Sciatic nerve (tissue), 2 donors: ENCODE measurements around the gene DAP. TPM values are rescaled to one million over a fixed set of nuclear protein-coding genes. Genes with fewer than 3 reads are reported as not detected.

Experiments
- ATAC-seq: fragments of 200-7000 bp; cut with Tn5 transposase; one replicate; pipeline ENCODE4 v1.9.1; 2020; ENCODE audit warnings: mild to moderate bottlenecking, moderate library complexity
- DNase-seq: peaks from one replicate; pipeline ENCODE4 v3.0.0-alpha.2; 2020; ENCODE audit warnings: low spot score
- intact Hi-C: fragments of 100-400 bp; cut with DNase I; formaldehyde crosslinking; loops from one replicate; pipeline ENCODE4 v1.14.2; 2022
- total RNA-seq: library from RNA; stranded (reverse); fragmentation: NEBNext Ultra II Directional; extraction: Animal tissue kit (Norgen Biotek cat#: 25700); gene quantifications from one replicate; pipeline ENCODE4 v1.2.1, GENCODE V29; 2021
- donor health status: DM: no; HTN: no; CAD: no.
- donor health status: DM: no; HTN: no; CAD: no.

Gene DAP
- total RNA-seq, 1 donor from 2014 or later = 65.4 TPM

- intact Hi-C loops = no loop called here
- ATAC-seq = no peak
- DNase-seq = no peak
Measured at GRCh38 chr5:10762776-10763500, 1.9 kb upstream of the DAP start.

DNA sequence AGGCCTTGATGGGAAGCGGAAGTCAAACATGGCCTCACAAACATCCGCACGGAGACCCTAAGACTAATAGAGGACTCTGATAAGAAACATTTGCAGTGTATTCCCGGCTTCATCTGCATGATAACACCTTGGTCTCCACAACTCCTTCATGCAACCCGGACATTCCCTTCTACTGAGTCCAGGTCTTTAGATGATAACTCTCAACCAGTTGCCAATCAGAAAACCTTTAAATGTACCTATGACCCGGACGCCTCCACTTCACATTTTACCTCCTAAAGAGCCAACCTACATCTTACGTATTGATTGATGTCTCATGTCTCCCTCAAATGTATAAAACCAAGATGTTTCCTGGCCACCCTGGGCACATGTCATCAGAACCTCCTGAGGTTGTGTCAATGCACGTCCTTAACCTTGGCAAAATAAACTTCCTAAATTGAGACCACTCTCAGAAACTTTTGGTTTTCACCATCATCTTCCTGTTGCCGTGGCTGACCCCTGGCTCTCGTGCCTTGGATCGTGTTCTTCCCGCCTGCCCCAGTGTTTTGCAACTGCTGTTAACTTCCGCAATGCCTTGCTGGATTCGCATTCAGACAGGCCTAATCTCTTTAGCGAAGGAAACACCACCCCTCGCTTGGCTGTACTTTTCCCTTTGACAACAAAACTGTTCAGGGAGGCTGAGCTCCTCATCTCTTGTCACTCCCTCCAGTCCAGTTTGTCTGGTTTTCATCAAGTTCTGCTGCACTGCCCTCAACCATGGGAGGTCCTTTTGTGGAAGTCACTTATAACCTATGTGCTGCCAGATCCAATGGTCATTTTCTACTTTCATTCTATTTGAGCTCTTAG, 1.1 kb upstream of the DAP start:
- ATAC-seq (no peak), DNase-seq (no peak)
- intact Hi-C loops = no loop called here

DNA sequence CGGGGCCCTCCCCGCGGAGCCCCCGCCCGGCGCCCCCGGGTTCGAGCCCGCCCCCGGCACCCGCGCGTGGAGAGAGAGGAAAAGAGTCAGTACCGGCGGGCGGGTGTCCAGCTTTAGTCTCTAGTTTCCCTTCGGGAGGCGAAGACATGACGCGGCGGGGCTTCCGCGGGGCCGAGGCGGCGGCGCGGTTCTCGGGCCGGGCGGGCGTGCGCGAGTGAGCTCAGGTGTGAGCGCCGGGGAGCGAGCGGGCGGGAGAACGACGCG, 181 bp downstream of the DAP start:
- ATAC-seq = no peak
- intact Hi-C loops = no loop called here
- DNase-seq = no peak

GRCh38 chr5:10760096-10760920, 726 bp downstream of the DAP start:
- intact Hi-C loops = no loop called here
- peak; percentile 68 for DNase-seq
- peak; percentile 35 for ATAC-seq

DNA sequence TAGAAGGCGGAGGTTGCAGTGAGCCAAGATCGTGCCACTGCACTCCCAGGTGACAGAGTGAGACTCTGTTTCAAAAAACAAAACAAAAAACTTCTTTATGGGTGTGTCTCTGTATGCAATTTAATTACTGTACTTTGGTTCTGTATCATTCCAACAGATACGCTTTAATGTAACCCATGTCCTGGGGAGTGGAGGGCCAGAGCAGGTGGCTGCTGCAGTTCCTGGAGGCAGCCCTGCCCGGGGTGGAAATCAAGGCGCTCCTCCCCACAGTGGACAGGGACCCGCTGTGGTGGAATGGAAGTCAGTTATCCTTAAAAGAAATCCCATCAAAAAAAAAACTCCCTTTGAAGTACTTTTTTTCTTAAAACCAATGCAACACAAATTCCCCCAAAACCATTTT, 1.9 kb downstream of the DAP start:
- DNase-seq = no peak
- no peak for ATAC-seq
- intact Hi-C loops = no loop called here

DNA sequence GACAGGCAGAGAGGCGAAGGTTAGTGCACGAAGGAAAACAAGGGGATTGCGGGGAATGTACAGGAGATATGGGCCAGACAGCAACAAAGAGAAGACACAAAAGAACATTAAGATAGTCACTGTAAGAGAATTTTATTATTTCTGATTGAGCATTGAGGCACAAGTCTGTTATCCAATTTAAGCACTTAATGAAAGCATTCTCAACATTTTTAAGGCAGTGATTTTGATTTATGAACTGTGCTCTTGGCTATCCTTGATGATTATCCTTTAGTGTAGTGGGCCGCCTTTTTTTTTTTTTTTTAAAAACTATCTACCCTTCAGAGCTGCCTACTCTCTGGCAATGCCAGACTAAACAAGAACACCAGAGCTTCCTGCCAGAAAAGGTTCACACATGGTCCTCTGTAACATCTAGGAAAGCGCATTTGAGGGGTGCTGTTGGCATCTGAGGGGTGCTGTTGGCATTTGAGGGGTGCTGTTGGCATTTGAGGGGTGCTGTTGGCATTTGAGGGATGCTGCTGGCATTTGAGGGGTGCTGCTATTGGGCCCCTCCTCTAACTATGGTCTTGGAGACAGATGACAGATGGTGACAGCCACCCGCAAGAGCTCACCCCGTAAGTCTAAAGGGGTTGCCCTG, 3.0 kb downstream of the DAP start:
- intact Hi-C loops = no loop called here

DNA sequence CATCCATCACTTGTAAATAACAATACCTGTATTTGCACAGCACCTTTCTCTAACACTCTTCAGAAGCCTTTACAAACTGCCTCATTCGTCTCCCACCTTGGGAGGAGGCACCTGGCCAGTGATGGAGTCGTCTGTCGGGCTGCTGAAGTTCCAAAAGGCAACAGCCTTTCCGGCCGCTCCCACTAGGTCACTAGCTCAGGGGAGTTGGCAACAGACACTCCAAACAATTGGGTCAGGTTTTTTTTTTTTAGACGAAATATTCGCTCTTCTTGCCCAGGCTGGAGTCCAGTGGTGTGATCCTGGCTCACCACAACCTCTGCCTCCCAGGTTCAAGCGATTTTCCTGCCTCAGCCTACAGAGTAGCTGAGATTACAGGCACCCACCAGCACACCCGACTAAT, 4.0 kb downstream of the DAP start:
- no peak for DNase-seq
- no peak for ATAC-seq
- intact Hi-C loops = no loop called here

More for the DNA sequence above, 3.0 kb downstream of the DAP start:
- ATAC-seq = no peak
- no peak for DNase-seq

DNA sequence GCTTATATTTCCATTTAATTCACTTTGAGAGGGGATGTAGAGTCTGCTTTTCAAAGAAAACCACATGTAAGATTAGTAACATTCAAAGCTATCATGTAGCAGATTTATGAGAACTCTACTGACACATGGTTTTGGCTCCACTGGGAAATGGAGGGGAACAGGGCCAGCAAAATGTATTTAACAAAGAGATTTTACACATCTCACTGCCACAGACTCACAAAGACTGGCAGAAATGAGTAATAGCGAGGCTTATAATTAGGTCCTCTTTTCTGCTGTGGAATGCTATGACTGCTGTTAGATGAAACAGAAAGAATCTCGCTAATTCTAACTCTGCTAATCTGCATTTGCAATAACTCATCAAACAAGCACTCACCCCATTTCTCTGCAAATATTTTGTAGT, 4.5 kb downstream of the DAP start:
- DNase-seq = no peak
- intact Hi-C loops = no loop called here
- no peak for ATAC-seq

GRCh38 chr5:10753178-10753577, 7.9 kb downstream of the DAP start:
- ATAC-seq (no peak), DNase-seq (no peak)
- intact Hi-C loops = no loop called here

DNA sequence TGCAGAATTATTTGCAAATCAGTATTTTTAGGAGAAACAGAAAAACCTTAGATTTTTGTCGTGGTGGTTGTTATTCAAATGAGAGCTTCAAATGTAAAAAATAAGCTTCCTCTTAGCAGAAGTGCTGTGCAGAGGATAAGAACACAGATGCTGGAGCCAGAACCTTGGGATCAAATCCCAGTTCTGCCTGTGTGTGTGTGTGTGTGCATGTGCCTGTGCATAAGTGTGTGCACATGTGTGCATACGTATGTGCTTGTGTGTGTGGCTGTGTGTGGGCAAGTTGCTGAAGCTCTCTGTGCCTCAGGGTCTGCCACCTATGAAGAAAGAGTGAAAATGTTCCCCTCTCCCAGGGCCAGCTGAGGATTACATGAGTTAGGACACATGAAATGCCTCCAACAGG, 8.6 kb downstream of the DAP start:
- intact Hi-C loops = no loop called here
- no peak for DNase-seq
- no peak for ATAC-seq

DNA sequence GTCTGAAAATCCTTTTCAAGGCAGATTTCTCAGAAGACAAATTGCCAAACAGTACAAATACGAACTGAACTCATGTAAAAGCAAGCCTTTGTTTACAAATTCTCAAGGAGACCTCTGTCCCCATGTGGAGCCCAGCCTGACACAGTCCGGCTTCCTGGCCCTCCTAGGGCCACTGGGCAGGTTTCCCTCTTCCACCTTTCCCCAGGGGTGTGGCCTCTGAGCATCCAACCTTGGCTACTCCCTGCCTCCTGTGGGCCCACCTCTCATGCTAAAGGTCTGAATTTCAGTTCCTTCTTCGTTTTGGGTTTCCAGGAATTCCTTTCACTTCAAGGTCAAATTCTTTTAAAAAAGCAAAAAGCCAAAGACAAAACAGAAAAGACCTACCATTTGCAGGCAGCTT, 10.1 kb downstream of the DAP start:
- intact Hi-C loops = no loop called here
- ATAC-seq (no peak), DNase-seq (no peak)

DNA sequence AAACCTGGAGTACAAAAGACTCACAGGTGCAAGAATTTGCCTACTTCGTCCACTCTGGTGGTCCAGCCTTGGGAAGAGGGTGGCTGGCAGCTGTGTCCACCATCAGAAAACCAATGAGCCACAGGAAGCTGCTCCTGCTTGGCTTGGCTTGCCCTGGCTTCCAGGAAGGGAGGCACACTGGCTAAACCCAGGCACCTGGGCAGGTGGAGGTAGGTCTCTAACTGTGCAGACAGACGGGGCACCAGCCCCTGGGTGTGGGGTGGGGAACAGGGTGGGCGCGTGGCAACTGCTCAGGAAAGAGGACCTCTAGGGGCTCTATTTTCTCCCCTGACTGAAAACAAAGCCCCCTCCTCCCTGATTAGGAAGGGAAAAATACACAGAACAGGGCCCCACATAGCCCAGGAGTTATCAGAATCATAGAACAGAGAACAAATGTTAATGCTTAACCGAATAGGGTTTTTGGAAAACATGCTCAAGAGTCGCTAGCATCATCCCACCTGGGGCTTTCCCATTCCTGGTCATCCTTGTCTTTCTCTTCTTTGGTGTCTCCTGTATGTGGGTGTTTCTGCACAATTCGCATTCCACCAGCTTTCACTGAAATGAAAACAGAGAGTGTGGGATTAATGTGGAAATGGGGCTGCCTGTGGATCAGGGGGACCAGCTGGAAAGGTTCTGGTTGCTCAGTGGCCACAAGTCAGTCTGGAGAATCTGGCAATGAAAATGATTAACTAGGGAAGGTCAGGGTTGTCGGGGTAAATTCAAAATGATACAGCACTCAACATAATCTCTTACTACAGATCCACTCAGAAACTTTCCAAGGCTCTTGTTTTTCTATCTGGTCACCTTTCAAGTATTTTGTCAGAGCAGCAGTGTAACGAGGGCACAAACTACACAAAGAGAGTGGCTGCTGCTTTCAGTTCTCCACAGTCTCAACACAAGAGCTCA, 13.1 kb downstream of the DAP start:
- intact Hi-C loops = no loop called here
- no peak for DNase-seq
- peak; percentile 27 for ATAC-seq

- ATAC-seq = peak; percentile 62
Measured at GRCh38 chr5:10746711-10747110, 14.3 kb downstream of the DAP start.

DNA sequence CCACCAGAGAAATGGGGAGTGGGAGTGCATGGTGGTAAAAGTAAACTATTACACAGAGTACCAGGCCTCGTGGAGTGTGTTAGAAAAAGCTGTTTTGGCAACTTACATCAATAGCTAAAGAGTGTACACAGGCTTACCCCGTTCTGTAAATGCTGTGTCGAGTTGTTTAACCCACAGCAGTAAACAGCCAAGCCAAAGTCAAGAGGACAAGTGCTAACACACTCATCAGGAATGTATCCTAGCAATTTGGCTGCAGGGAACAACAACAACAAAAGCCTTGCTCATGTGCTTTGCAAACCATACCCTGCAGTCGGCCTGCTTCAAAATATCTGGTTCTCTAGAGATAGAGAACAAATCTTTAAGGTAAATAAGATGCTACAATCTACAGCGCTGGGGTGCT, 15.9 kb downstream of the DAP start:
- ATAC-seq = peak; percentile 26
- intact Hi-C loops = no loop called here
- no peak for DNase-seq

More at GRCh38 chr5:10746711-10747110, 14.3 kb downstream of the DAP start:
- DNase-seq = no peak
- intact Hi-C loops = no loop called here

GRCh38 chr5:10744681-10745080, 16.4 kb downstream of the DAP start:
- no peak for ATAC-seq

DNA sequence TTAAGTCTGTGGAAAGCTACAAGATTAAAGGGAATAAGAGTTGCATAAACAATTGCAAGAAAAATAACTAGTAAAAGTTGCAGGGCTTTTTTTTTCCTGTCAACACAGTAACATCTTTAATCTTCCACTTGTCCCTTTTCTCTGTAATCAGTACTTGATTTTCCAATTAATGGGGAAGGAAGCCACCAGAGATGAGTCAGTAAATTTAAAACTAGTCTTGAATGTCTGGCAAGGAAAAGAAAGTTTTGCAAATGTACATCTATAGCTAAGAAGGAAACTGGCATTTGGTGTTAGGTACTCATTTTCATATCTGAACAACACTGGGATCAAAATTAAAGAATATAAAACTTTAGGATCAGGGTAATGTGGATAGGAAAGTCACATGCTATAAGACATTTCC, 17.1 kb downstream of the DAP start:
- no peak for DNase-seq
- ATAC-seq = no peak
- intact Hi-C loops = no loop called here

More at GRCh38 chr5:10744681-10745080, 16.4 kb downstream of the DAP start:
- intact Hi-C loops = no loop called here
- DNase-seq = no peak

GRCh38 chr5:10743526-10743925, 17.5 kb downstream of the DAP start:
- intact Hi-C loops = no loop called here
- no peak for DNase-seq
- ATAC-seq = no peak

DNA sequence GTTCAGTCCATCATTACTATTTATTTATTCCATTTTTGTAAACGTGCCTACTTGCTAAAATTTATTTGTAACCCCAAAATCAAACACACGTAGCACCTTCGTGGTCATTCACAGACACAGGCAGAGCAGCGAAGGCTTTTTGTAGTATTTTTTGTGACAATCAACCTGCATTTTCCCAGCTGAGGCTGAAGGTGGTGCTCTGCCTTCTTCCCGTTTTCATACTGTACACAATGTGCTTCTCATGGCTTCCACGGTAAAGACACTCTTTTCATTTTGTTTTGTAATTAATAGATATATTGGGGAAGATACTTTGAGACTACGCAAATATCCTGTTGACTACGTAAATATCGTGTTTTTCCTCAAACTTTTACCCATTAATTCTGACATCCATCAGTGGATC, 19.4 kb downstream of the DAP start:
- intact Hi-C loops = no loop called here

More for the DNA sequence above, 19.4 kb downstream of the DAP start:
- no peak for ATAC-seq
- DNase-seq = no peak
